GM12891 (cell line): ENCODE data around the gene SCAI.
"Not testable (repeated sequence)": the region's sequence is repeated elsewhere in the genome, so short reads cannot be mapped to it uniquely, and the experiment has no call there.

Experiments
- DNase-seq: peaks from one replicate; pipeline ENCODE4 v3.0.0; 2011; ENCODE audit warnings: low spot score; ENCODE audit not compliant: insufficient read length
- FAIRE-seq: peaks from 2 replicates; lab custom pipeline; 2011; peaks lifted over from hg19 to GRCh38; lab: Jason Lieb, UNC
- PAX5 ChIP-seq: IDR thresholded peaks from 2 replicates; pipeline ENCODE4 v1.6.1; 2011; ENCODE audit warnings: low read length, moderate library complexity, mild to moderate bottlenecking; ENCODE audit not compliant: insufficient read depth, severe bottlenecking
- POLR2A ChIP-seq: IDR thresholded peaks from 2 replicates; pipeline ENCODE4 v1.6.1; 2011; ENCODE audit warnings: low read depth, low read length, control low read depth
- POLR2AphosphoS5 ChIP-seq: IDR thresholded peaks from 2 replicates; pipeline ENCODE4 v1.6.1; 2011; ENCODE audit warnings: low read depth, low read length, control low read depth
- POU2F2 ChIP-seq: IDR thresholded peaks from 2 replicates; pipeline ENCODE4 v1.6.1; 2011; ENCODE audit warnings: low read depth, mild to moderate bottlenecking, control low read depth, low read length, moderate library complexity
- SPI1 ChIP-seq: IDR thresholded peaks from 2 replicates; pipeline ENCODE4 v1.6.1; 2011; ENCODE audit warnings: low read depth, low read length, control low read depth
- TAF1 ChIP-seq: IDR thresholded peaks from 2 replicates; pipeline ENCODE4 v1.6.1; 2011; ENCODE audit warnings: low read depth, low read length, control low read depth

Gene SCAI

DNA sequence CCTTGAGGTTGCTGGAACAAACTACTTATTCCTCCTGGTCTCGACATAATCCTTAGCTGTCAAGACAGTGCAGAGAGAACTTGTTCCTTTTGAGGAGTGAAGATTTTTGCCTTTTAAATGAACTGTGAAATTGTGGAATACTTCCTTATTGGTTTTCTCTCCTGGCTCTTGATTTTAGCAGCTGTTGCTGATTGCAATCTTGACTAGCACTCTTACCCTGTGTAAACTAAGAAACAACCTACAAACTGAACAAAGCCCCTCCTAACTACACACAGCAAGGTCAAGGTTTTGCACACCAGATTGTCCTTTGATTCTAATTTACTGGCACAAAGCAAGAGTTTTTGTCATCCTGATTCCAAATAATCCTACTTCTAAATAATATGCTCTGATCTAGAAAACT is 118.4 kb downstream of the SCAI start:
- FAIRE-seq (no peak), DNase-seq (no peak)
- TF ChIP-seq POLR2AphosphoS5, result no peak
- TF ChIP-seq PAX5, result no peak
- no peak for TF ChIP-seq POU2F2
- no peak for TF ChIP-seq TAF1
- no peak for TF ChIP-seq SPI1
- no peak for TF ChIP-seq POLR2A

DNA sequence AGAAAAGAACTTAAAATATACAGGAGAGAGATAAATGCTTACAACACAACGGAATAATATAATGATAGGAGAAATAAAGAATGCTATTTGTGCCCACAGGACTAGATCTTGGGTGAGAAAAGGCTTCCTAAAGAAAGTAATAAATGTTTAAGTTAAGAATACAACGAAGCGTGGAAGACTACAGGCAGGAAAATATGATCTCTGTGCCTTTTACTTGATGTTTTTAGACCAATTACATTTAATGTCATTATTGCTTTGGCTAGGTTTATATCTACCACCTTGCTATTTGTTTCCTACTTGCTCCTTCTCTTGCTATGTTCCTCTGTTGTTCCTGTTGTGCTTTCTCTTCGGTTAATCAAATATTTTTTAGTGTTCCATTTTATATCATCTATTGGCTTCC is 122.3 kb downstream of the SCAI start:
- DNase-seq, result no peak
- FAIRE-seq, result no peak
- TF ChIP-seq PAX5 (no peak), TAF1 (no peak), POLR2AphosphoS5 (no peak), SPI1 (no peak), POLR2A (no peak), POU2F2 (no peak)

DNA sequence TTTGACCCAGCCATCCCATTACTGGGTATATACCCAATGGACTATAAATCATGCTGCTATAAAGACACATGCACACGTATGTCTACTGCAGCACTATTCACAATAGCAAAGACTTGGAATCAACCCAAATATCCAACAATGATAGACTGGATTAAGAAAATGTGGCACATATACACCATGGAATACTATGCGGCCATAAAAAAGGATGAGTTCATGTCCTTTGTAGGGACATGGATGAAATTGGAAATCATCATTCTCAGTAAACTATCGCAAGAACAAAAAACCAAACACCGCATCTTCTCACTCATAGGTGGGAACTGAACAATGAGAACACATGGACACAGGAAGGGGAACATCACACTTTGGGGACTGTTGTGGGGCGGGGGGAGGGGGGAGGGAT is 127.7 kb downstream of the SCAI start:
- not testable (repeated sequence) for DNase-seq, FAIRE-seq

DNA sequence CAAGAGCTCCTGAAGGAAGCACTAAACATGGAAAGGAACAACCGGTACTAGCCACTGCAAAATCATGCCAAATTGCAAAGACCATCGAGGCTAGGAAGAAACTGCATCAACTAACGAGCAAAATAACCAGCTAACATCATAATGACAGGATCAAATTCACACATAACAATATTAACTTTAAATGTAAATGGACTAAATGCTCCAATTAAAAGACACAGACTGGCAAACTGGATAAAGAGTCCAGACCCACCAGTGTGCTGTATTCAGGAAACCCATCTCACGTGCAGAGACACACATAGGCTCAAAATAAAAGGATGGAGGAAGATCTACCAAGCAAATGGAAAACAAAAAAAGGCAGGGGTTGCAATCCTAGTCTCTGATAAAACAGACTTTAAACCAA is 131.3 kb downstream of the SCAI start:
- FAIRE-seq, DNase-seq: not testable (repeated sequence)

DNA sequence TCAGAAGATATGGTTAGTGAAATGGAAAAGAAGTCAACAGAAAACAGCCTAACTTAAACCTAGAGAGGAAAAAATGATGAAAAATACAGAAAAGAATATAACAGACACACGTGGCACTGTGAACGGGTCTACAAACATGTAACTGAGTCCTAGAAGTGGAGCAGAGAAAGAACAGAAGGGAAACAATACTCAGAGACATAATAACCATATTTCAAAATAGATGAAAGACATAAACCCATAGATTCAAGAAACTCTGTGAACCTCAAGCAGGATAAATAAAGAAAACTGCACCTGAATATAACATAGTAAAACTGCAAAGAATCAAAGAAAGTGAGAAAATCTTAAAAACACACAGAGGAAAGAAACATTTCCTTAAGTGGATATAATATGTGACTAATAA is 134.7 kb downstream of the SCAI start:
- TF ChIP-seq POLR2AphosphoS5, result no peak
- no peak for TF ChIP-seq POU2F2
- TF ChIP-seq PAX5, result no peak
- TF ChIP-seq POLR2A, result no peak
- TF ChIP-seq SPI1, result no peak
- TF ChIP-seq TAF1, result no peak
- FAIRE-seq (no peak), DNase-seq (no peak)

DNA sequence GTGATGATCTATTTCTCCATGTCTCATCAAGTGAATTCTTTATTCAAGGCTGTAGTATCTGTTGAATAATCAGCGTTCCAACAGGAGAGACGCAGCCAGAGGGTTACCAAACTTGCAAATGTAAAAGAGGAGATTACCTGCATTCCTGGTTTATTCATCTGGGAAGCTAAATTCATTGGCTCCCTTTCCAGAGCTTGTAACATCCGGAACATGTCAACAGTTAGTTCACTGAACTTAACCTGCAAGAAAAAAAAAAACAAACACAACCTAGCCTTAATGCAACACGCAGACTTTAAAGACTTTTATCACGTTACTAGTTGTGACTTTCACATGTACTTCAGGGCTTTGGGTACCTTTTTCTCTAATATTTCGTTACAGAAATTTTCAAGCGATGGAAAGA is 140.0 kb downstream of the SCAI start:
- FAIRE-seq, result no peak
- no peak for DNase-seq
- TF ChIP-seq TAF1 (no peak), PAX5 (no peak), POLR2AphosphoS5 (no peak), SPI1 (no peak), POU2F2 (no peak), POLR2A (no peak)

DNA sequence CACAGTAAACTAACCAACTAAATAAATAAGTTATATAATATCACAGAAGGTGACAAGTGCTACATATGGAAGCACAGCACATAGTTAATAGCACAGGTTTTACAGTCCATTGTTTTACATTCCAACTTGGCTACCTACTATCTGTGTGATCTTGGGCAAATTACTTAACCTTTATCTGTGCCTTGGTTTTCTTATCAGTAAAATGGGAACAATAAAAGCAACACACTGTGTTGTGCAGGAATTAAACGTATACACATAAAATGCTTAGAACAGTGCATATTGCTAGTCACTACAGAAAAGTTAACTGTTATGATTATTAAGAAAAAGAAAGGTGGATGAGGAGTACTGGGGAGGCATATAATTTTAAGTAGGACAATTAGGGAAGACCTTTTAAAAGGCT is 159.6 kb downstream of the SCAI start:
- no peak for FAIRE-seq
- no peak for DNase-seq

DNA sequence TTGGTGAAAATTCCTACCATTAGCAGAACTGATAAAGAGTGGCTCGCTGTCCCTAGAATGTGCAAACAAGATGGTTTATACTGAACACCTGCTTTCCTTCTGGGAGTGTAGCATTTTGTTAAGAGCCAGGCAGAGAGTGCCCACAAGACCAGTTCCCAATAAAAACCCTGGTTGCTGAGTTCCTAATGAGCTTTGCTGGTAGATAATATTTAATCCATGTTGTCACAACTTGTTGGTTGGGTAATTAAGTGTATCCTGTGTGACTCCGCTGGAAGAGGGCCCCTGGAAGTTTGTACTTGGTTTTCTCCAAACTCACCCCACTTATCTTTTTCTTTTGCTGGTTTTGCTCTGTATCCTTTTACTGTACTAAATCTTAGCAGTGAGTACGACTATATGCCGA is 162.9 kb downstream of the SCAI start:
- no peak for DNase-seq
- TF ChIP-seq TAF1, result no peak
- no peak for TF ChIP-seq POLR2AphosphoS5
- TF ChIP-seq SPI1, result no peak
- TF ChIP-seq PAX5, result no peak
- TF ChIP-seq POLR2A, result no peak
- TF ChIP-seq POU2F2, result no peak
- no peak for FAIRE-seq

More for the DNA sequence above, 159.6 kb downstream of the SCAI start:
- no peak for TF ChIP-seq PAX5

DNA sequence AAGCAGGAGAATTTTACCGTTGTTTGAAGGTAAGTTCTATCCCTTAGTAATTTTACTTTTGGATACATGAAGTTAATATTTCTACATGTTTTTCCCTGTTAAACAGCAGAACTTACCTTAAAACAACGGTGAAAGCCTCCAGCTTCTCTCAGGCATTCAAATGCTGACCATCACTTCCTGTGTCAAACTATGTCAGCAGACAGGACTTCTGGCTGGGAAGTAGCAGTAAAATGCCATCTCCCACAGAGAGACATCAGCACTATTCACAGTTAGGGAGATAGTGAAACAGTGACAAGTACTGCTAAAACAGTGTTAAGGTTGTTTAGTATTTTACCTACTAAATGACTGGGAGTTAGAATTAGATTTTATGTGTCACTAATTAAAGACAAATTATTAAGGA is 168.2 kb downstream of the SCAI start:
- no peak for DNase-seq
- FAIRE-seq, result no peak
- TF ChIP-seq SPI1 (no peak), POLR2AphosphoS5 (no peak), POLR2A (no peak), TAF1 (no peak), POU2F2 (no peak), PAX5 (no peak)

DNA sequence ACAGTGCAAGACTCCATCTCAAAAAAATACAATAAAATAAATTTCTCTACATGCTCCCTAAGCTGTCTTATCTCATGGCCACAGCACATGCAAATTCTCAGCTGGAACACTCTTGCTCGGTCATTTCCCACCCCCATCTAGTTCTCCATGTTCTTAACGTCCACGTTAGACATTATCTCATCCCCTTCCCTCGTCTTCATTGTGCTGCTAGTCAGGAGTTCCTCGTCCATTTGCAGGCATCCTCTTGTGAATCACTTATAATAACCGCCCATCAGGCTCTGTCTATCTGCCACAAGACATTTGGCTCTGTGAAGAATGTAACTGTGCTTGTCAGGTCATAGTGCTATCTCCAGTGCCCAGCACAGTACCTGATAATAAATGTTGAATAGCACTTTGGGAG is 169.5 kb downstream of the SCAI start:
- DNase-seq, result no peak
- TF ChIP-seq POLR2AphosphoS5 (no peak), POU2F2 (no peak)
- FAIRE-seq, result no peak

DNA sequence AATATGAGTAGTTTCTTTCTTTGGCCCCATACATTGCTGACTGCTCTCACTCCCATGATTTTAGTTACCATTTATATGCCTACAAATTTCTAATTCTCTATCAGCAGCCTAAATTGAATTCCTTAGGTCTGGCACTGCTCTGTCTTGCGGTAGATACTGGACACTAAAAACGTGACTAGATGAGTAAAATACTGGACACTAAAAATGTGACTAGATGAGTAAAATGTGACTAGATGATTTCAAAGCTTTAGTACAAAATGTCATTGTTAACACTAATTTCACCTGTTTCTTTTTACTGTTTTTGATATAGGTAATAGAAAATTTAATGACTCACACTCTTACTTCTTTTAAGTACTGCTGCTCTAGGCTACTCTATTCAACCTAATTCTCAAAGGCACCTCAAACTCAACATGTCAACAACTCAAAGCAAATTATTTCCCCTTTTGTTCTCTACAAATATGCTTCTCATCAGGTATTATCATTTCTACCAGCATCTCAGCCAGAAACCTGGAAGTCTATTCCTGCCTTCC is 171.0 kb downstream of the SCAI start:
- TF ChIP-seq TAF1 (no peak), POU2F2 (no peak), PAX5 (no peak), SPI1 (no peak), POLR2AphosphoS5 (no peak), POLR2A (no peak)
- FAIRE-seq, result no peak

DNA sequence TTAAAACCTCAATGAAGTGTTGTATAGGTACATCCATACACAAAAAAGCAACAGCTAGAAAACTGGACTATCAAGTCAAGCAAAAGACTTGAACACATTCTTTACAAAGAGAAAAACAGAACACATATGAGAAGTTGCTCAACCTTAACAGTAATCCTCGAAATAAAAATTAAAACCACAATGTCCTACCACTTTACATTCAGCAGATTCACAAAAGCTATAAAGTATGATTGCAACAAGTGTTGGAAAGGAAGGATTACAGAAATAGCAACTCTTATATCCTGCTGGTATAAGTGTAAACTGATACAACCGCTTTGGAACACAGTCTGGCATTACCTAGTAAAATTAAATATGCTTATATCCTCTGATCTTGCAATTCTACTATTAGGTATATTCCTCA is 173.9 kb downstream of the SCAI start:
- FAIRE-seq, result no peak
- no peak for DNase-seq
- TF ChIP-seq POU2F2 (no peak), POLR2AphosphoS5 (no peak), POLR2A (no peak), PAX5 (no peak), SPI1 (no peak), TAF1 (no peak)

More for the DNA sequence above, 171.0 kb downstream of the SCAI start:
- no peak for DNase-seq
